Hepatocyte (in vitro differentiated cells): ENCODE measurements around the gene FILIP1L.

ENCODE experiments used
- CTCF ChIP-seq: fragments of 200-600 bp; sonication (generic); IDR thresholded peaks from 2 replicates; pipeline ENCODE4 v1.5.1; 2016; ENCODE audit warnings: antibody characterized with exemption, mild to moderate bottlenecking; ENCODE audit not compliant: poor library complexity
- EZH2phosphoT487 ChIP-seq: fragments of 200-600 bp; sonication (generic); IDR thresholded peaks from one replicate; pipeline ENCODE4 v1.6.1; 2018; ENCODE audit warnings: antibody characterized with exemption, mild to moderate bottlenecking, low read depth, moderate library complexity; ENCODE audit not compliant: unreplicated experiment, severe bottlenecking

- TF ChIP-seq CTCF (no peak), EZH2phosphoT487 (no peak)
Observed at GRCh38 chr3:99879275-99879674, 235.0 kb downstream of the FILIP1L start.
